ENCODE data around the gene MTX3.

The MTX3 gene

GRCh38 chr5:79955941-79956670, 35.0 kb downstream of the MTX3 start:
- ChIA-PET POLR2A (no interaction called here), CTCF (interaction anchor here (0.5 kb wide), 1 partner anchor 386 kb away, joined by 4 read pairs; no protein-coding TSS in a partner anchor)
- no peak for TF ChIP-seq ARNT (IDR thresholded peaks at IDR 0.05)
- no peak for TF ChIP-seq PKNOX1 (IDR thresholded peaks at IDR 0.05)
- TF ChIP-seq CTBP1 (IDR thresholded peaks at IDR 0.05; ENCODE audit: borderline replicate concordance): no peak
- no peak for TF ChIP-seq NFRKB (IDR thresholded peaks at IDR 0.05)
- TF ChIP-seq ELF4 (IDR thresholded peaks at IDR 0.05): no peak
- no peak for TF ChIP-seq TARDBP (IDR thresholded peaks at IDR 0.05)
- no peak for TF ChIP-seq LEF1 (IDR thresholded peaks at IDR 0.05; ENCODE audit: borderline replicate concordance)
- no peak for TF ChIP-seq HDGF (IDR thresholded peaks at IDR 0.05; ENCODE audit: borderline replicate concordance)
- DNase-seq (ENCODE audit: extremely low spot score): no peak

GRCh38 chr5:79955356-79955895, 35.6 kb downstream of the MTX3 start:
- no peak for DNase-seq (ENCODE audit: extremely low spot score)
- ChIA-PET CTCF (interaction anchor here (0.5 kb wide), 1 partner anchor 386 kb away, joined by 4 read pairs; no protein-coding TSS in a partner anchor), POLR2A (no interaction called here)
- no peak for TF ChIP-seq LEF1 (IDR thresholded peaks at IDR 0.05; ENCODE audit: borderline replicate concordance)
- no peak for TF ChIP-seq PKNOX1 (IDR thresholded peaks at IDR 0.05)
- TF ChIP-seq ZNF384 (IDR thresholded peaks at IDR 0.05): no peak
- no peak for TF ChIP-seq FOXK2 (IDR thresholded peaks at IDR 0.05)
- no peak for TF ChIP-seq ELF4 (IDR thresholded peaks at IDR 0.05)
- TF ChIP-seq FOXA1 (IDR thresholded peaks at IDR 0.05): no peak
- TF ChIP-seq BHLHE40 (IDR thresholded peaks at IDR 0.05; ENCODE audit: borderline replicate concordance): no peak
- no peak for TF ChIP-seq NFRKB (IDR thresholded peaks at IDR 0.05)

GRCh38 chr5:79954620-79955019, 36.4 kb downstream of the MTX3 start:
- POLR2A ChIA-PET: no interaction called here
- TF ChIP-seq BHLHE40 (IDR thresholded peaks at IDR 0.05; ENCODE audit: borderline replicate concordance) (no peak), LEF1 (IDR thresholded peaks at IDR 0.05; ENCODE audit: borderline replicate concordance) (no peak), ARNT (IDR thresholded peaks at IDR 0.05) (no peak), SUZ12 (IDR thresholded peaks at IDR 0.05) (no peak), L3MBTL2 (conservative IDR thresholded peaks at IDR 0.05) (no peak), NFRKB (IDR thresholded peaks at IDR 0.05) (no peak), FOXM1 (IDR thresholded peaks at IDR 0.05; ENCODE audit: borderline replicate concordance) (no peak), HDGF (IDR thresholded peaks at IDR 0.05; ENCODE audit: borderline replicate concordance) (no peak), CTBP1 (IDR thresholded peaks at IDR 0.05; ENCODE audit: borderline replicate concordance) (no peak), ELF4 (IDR thresholded peaks at IDR 0.05) (no peak), FOXA1 (IDR thresholded peaks at IDR 0.05) (no peak), FOXK2 (IDR thresholded peaks at IDR 0.05) (no peak), SP1 (IDR thresholded peaks at IDR 0.05) (no peak)
- CTCF ChIA-PET: no interaction called here
- DNase-seq (ENCODE audit: extremely low spot score): no peak

- POLR2A ChIA-PET: no interaction called here
- CTCF ChIA-PET: no interaction called here
- TF ChIP-seq NFRKB (IDR thresholded peaks at IDR 0.05): no peak
- no peak for TF ChIP-seq ELF4 (IDR thresholded peaks at IDR 0.05)
- no peak for TF ChIP-seq PKNOX1 (IDR thresholded peaks at IDR 0.05)
- no peak for TF ChIP-seq SP1 (IDR thresholded peaks at IDR 0.05)
- TF ChIP-seq LEF1 (IDR thresholded peaks at IDR 0.05; ENCODE audit: borderline replicate concordance): no peak
- no peak for TF ChIP-seq TARDBP (IDR thresholded peaks at IDR 0.05)
- TF ChIP-seq FOXK2 (IDR thresholded peaks at IDR 0.05): no peak
- no peak for TF ChIP-seq HDGF (IDR thresholded peaks at IDR 0.05; ENCODE audit: borderline replicate concordance)
- no peak for TF ChIP-seq L3MBTL2 (conservative IDR thresholded peaks at IDR 0.05)
- TF ChIP-seq ZNF384 (IDR thresholded peaks at IDR 0.05): no peak
- TF ChIP-seq SUZ12 (IDR thresholded peaks at IDR 0.05): no peak
- TF ChIP-seq ARNT (IDR thresholded peaks at IDR 0.05): no peak
- TF ChIP-seq CTBP1 (IDR thresholded peaks at IDR 0.05; ENCODE audit: borderline replicate concordance): no peak
- no peak for TF ChIP-seq BHLHE40 (IDR thresholded peaks at IDR 0.05; ENCODE audit: borderline replicate concordance)
- TF ChIP-seq FOXA1 (IDR thresholded peaks at IDR 0.05): no peak
- DNase-seq (ENCODE audit: extremely low spot score): no peak
Measured at GRCh38 chr5:79947567-79947966, 43.5 kb downstream of the MTX3 start.

- CTCF ChIA-PET: interaction anchor here (0.6 kb wide), 1 partner anchor 1113 kb away, joined by 4 read pairs; no protein-coding TSS in a partner anchor
- no peak for DNase-seq (ENCODE audit: extremely low spot score)
- POLR2A ChIA-PET: no interaction called here
- no peak for TF ChIP-seq PKNOX1 (IDR thresholded peaks at IDR 0.05)
- no peak for TF ChIP-seq CTBP1 (IDR thresholded peaks at IDR 0.05; ENCODE audit: borderline replicate concordance)
- TF ChIP-seq ARNT (IDR thresholded peaks at IDR 0.05): no peak
- no peak for TF ChIP-seq SP1 (IDR thresholded peaks at IDR 0.05)
- no peak for TF ChIP-seq SUZ12 (IDR thresholded peaks at IDR 0.05)
- TF ChIP-seq BHLHE40 (IDR thresholded peaks at IDR 0.05; ENCODE audit: borderline replicate concordance): no peak
Measured at GRCh38 chr5:79938468-79938867, 52.6 kb downstream of the MTX3 start.

Data from HEK293T (cell line).